Measurements from ENCODE around the gene TEX261.

GRCh38 chr2:70986499-70987189, 8.0 kb downstream of the TEX261 start:
- no peak for TF ChIP-seq CTCF (IDR thresholded peaks at IDR 0.05)
- TF ChIP-seq POLR2A (IDR thresholded peaks at IDR 0.05) = no peak

Measured in body of pancreas (tissue), 4 donors.